ENCODE measurements around the gene NEK8. TPM values are rescaled to one million over a fixed set of nuclear protein-coding genes. Genes with fewer than 3 reads are reported as not detected.

Gene NEK8
- 1.8 and 2.9 TPM in 2 replicates for total RNA-seq

GRCh38 chr17:28728364-28729200 lies at the start of gene NEK8:
NEK8 (plus strand) TSS chr17:28728788; CDS start chr17:28728814, 26 bp downstream.

GRCh38 chr17:28711723-28712031 lies 16.9 kb upstream of the NEK8 start, which contains the start of gene PROCA1:
PROCA1 (minus strand) TSS chr17:28711888; CDS start chr17:28711660, 228 bp downstream.

GRCh38 chr17:28717578-28718332 lies 10.8 kb upstream of the NEK8 start, which contains the start of gene RAB34:
RAB34 (minus strand) TSS chr17:28717868; CDS start chr17:28717266, 602 bp downstream.

GRCh38 chr17:28726226-28726626 lies 2.4 kb upstream of the NEK8 start, which contains the start of gene TLCD1:
TLCD1 (minus strand) TSS chr17:28726233; CDS start chr17:28726097, 136 bp downstream.

DNA sequence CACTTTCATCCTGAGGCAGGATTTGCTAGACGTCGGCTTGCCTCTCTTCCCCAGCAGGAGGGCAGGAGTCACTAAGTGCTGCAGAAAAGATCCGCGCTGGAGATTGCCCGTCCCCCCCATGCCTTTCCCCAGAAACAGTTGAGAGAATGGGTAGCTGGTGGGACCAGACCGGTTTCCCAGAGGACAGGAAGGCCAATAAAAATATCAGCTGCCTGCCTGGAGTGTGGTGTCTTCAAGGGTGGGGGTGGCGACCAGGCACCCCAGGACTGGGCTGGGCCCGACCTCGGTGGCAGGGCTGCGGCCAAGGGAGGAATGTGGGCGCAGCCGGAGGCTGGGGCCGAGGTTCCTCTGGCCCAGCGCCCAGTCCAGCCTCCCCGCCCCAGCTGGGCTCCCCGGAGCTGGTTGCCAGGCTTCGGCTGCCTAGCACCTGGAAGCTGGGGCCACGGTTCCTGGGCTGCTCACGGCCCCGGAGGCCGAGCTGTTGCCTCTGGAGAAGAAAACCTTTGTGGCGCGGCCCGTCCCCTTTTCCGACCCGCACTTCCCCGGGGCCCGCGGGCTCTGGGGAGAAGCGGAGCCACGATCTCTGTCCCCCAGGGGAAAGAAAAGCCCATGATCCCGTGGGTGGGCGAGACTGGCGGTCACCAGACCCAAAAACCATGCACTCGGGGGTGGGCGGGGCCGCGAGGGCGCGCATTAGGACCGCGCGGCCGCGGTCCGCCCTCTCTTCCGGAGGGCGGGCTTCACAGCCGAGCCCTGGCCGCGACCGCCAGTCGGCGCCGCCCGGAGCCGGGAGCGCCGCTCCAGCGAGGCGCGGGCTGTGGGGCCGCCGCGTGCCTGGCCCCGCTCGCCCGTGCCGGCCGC lies 14.9 kb downstream of the NEK8 start, which contains the start of gene TRAF4:
TSS of gene TRAF4 (plus strand) at position 769 of the 861 bp plus-strand sequence. CDS start 102 bp downstream, outside the sequence.

Small RNA genes within 50 kb of the gene (small RNA-seq; reads per million reads assigned to genes)
- gene SNORD42A: not detected
- gene SNORD42B: 0.71 reads per million, percentile 44 among the genes with 10 or more reads in this experiment
- gene SNORD4A: not detected
- gene SNORD4B: not detected

Other genes with a start within 250 kb of the NEK8 start
- gene FOXN1, start 222.4 kb upstream of the NEK8 start, total RNA-seq: not detected in 2 replicates
- 15.4 and 17.8 TPM in 2 replicates for gene UNC119, start 176.2 kb upstream of the NEK8 start, total RNA-seq
- gene PIGS, start 157.3 kb upstream of the NEK8 start, total RNA-seq: 34.2 and 42.0 TPM in 2 replicates
- gene ALDOC, start 151.9 kb upstream of the NEK8 start, total RNA-seq: 26.1 and 27.6 TPM in 2 replicates
- gene SPAG5, start 129.8 kb upstream of the NEK8 start, total RNA-seq: 32.3 and 47.3 TPM in 2 replicates
- gene RSKR, start 114.6 kb upstream of the NEK8 start, total RNA-seq: 5.1 and 9.6 TPM in 2 replicates
- 135 and 175 TPM in 2 replicates for gene BLTP2, start 83.6 kb upstream of the NEK8 start, total RNA-seq
- 24.2 and 37.1 TPM in 2 replicates for gene SDF2, start 66.9 kb upstream of the NEK8 start, total RNA-seq
- 43.4 and 44.8 TPM in 2 replicates for gene SUPT6H, start 66.6 kb upstream of the NEK8 start, total RNA-seq
- 1.4 and 1.8 TPM in 2 replicates for gene PROCA1, start 16.9 kb upstream of the NEK8 start, total RNA-seq
- gene RAB34, start 10.9 kb upstream of the NEK8 start, total RNA-seq: 142 and 146 TPM in 2 replicates
- 406 and 856 TPM in 2 replicates for gene RPL23A, start 8.8 kb upstream of the NEK8 start, total RNA-seq
- 3.1 and 4.0 TPM in 2 replicates for gene TLCD1, start 2.6 kb upstream of the NEK8 start, total RNA-seq
- 19.5 and 27.8 TPM in 2 replicates for gene TRAF4, start 15.2 kb downstream of the NEK8 start, total RNA-seq
- gene FAM222B, start 114.0 kb downstream of the NEK8 start, total RNA-seq: 3.7 and 5.7 TPM in 2 replicates
- 25.4 and 30.1 TPM in 2 replicates for gene ERAL1, start 126.2 kb downstream of the NEK8 start, total RNA-seq
- gene FLOT2, start 168.9 kb downstream of the NEK8 start, total RNA-seq: 32.1 and 36.7 TPM in 2 replicates
- gene DHRS13, start 174.3 kb downstream of the NEK8 start, total RNA-seq: 4.8 and 5.5 TPM in 2 replicates
- 16.2 and 22.1 TPM in 2 replicates for gene PHF12, start 222.7 kb downstream of the NEK8 start, total RNA-seq

All from subcutaneous preadipocyte (primary cell).